Measurements from ENCODE around the gene RPS8. TPM values are rescaled to one million over a fixed set of nuclear protein-coding genes. Genes with fewer than 3 reads are reported as not detected.
"Not testable (repeated sequence)": the region's sequence is repeated elsewhere in the genome, so short reads cannot be mapped to it uniquely, and the experiment has no call there.

Gene RPS8
- total RNA-seq, 2 donors from 2014 or later = 2,014 to 2,050 TPM

DNA sequence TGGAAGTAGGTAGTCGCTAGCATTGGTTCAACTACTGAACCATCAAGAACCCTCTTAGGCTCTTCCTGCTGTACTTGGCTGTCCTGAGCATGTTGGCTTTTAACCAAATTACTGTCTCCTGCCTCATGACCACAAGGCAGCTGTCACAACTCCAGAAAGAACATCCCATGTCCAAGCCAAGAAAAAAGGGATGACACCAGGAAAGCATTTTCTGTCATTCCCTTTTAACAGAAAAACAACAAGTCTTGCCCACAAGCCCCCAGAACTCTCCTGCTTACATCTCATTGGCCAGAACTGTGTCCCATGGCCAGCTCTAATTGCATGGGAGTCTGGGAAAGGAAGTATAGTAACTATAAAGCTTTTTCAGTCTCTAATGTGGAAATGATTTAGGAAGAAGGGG lies 42.0 kb upstream of the RPS8 start:
- no peaks in the 10 kb centered on the region for H3K27me3 ChIP-seq (ENCODE audit: control insufficient read depth, insufficient read depth, low read length, poor library complexity, severe bottlenecking)
- no peaks in the 10 kb centered on the region for H3K4me1 ChIP-seq (ENCODE audit: control insufficient read depth, insufficient read depth, low read length)
- H3K9ac ChIP-seq (ENCODE audit: extremely low read depth, low read length, poor library complexity, severe bottlenecking) = no peak overlapping the region
- Mint-ChIP-seq H3K4me3 (no peak overlapping the region), H3K36me3 (ENCODE audit: low read depth) (no peaks in the 10 kb centered on the region), H3K4me1 (no peaks in the 10 kb centered on the region), H3K9me3 (peaks cover 1% of the 10 kb centered on the region), H3K27me3 (ENCODE audit: insufficient read depth) (peaks cover 2% of the 10 kb centered on the region), H3K27ac (no peak overlapping the region)
- TF ChIP-seq, protein P1, sequence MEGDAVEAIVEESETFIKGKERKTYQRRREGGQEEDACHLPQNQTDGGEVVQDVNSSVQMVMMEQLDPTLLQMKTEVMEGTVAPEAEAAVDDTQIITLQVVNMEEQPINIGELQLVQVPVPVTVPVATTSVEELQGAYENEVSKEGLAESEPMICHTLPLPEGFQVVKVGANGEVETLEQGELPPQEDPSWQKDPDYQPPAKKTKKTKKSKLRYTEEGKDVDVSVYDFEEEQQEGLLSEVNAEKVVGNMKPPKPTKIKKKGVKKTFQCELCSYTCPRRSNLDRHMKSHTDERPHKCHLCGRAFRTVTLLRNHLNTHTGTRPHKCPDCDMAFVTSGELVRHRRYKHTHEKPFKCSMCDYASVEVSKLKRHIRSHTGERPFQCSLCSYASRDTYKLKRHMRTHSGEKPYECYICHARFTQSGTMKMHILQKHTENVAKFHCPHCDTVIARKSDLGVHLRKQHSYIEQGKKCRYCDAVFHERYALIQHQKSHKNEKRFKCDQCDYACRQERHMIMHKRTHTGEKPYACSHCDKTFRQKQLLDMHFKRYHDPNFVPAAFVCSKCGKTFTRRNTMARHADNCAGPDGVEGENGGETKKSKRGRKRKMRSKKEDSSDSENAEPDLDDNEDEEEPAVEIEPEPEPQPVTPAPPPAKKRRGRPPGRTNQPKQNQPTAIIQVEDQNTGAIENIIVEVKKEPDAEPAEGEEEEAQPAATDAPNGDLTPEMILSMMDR (conservative IDR thresholded peaks at IDR 0.05) = no peak
- no peak overlapping the region for H3K4me3 ChIP-seq (ENCODE audit: low read length)
- no peaks in the 10 kb centered on the region for H3K9me3 ChIP-seq (ENCODE audit: control insufficient read depth, low read length)
- DNase-seq = peak; percentile 39
- WGBS, 2 experiments (ENCODE audit: insufficient coverage in 1 of 2, insufficient read length in 1 of 2) = 100% methylated on average over 1 of the region's 1 CpG; no CpG with 5 or more reads in 1 of the 2 experiments
- no peaks in the 10 kb centered on the region for H3K36me3 ChIP-seq (ENCODE audit: control insufficient read depth, insufficient read depth, low read length)
- no peak overlapping the region for H3K27ac ChIP-seq (ENCODE audit: low read depth, low read length)

DNA sequence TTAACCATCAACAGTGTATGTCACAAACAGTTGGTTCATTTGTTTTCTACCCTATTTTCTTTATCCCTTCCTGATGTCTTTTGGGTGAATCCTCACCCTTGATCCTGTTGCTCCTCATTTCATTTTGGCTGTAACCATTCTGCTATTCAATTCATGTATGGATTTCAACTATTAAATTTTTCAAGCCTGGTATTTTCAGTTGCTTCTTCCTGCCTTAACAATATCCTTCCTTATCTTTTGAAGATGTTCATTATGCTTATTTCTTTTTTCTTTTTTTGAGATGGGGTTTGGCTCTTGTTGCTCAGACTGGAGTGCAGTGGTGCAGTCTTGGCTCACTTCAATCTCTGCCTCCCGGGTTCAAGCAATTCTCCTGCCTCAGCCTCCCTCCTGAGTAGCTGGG lies 41.6 kb upstream of the RPS8 start:
- Mint-ChIP-seq H3K27ac (no peak overlapping the region), H3K4me1 (no peaks in the 10 kb centered on the region), H3K36me3 (ENCODE audit: low read depth) (no peaks in the 10 kb centered on the region), H3K9me3 (peaks cover 1% of the 10 kb centered on the region), H3K27me3 (ENCODE audit: insufficient read depth) (peaks cover 2% of the 10 kb centered on the region), H3K4me3 (no peak overlapping the region)
- DNase-seq = no peak
- Histone ChIP-seq H3K9me3 (ENCODE audit: control insufficient read depth, low read length) (no peaks in the 10 kb centered on the region), H3K9ac (ENCODE audit: extremely low read depth, low read length, poor library complexity, severe bottlenecking) (no peak overlapping the region), H3K27me3 (ENCODE audit: control insufficient read depth, insufficient read depth, low read length, poor library complexity, severe bottlenecking) (no peaks in the 10 kb centered on the region), H3K4me3 (ENCODE audit: low read length) (no peak overlapping the region), H3K27ac (ENCODE audit: low read depth, low read length) (no peak overlapping the region), H3K36me3 (ENCODE audit: control insufficient read depth, insufficient read depth, low read length) (no peaks in the 10 kb centered on the region), H3K4me1 (ENCODE audit: control insufficient read depth, insufficient read depth, low read length) (no peaks in the 10 kb centered on the region)
- 91% methylated on average over 1 of the region's 1 CpG; no CpG with 5 or more reads in 1 of the 2 experiments for WGBS, 2 experiments (ENCODE audit: insufficient coverage in 1 of 2, insufficient read length in 1 of 2)
- TF ChIP-seq, protein P1 (conservative IDR thresholded peaks at IDR 0.05) = no peak

DNA sequence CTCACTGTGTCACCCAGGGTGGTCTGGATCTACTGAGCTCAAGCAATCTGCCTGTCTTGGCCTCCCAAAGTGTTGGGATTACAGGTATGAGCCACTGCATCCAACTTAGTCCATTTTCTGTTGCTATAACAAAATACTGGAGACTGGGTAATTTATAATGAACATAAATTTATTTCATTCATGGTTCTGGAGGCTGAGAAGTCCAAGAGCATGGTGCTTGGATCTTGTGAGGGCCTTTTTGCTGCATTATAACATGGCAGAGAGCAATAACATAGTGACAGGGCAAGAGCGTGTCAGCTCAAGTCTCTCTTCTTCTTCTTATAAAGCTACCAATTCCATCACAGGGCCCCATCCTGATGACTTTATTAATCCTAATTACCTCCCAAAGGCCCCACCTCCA lies 39.3 kb upstream of the RPS8 start:
- no peak overlapping the region for H3K9ac ChIP-seq (ENCODE audit: extremely low read depth, low read length, poor library complexity, severe bottlenecking)
- H3K4me3 Mint-ChIP-seq = no peak overlapping the region
- H3K27ac ChIP-seq (ENCODE audit: low read depth, low read length) = no peak overlapping the region
- H3K4me3 ChIP-seq (ENCODE audit: low read length) = no peak overlapping the region
- H3K4me1 ChIP-seq (ENCODE audit: control insufficient read depth, insufficient read depth, low read length) = no peaks in the 10 kb centered on the region
- no peaks in the 10 kb centered on the region for H3K9me3 ChIP-seq (ENCODE audit: control insufficient read depth, low read length)
- peaks cover 7% of the 10 kb centered on the region for H3K9me3 Mint-ChIP-seq
- DNase-seq = no peak
- TF ChIP-seq, protein P1 (conservative IDR thresholded peaks at IDR 0.05) = no peak
- no peaks in the 10 kb centered on the region for H3K27me3 ChIP-seq (ENCODE audit: control insufficient read depth, insufficient read depth, low read length, poor library complexity, severe bottlenecking)
- H3K27me3 Mint-ChIP-seq (ENCODE audit: insufficient read depth) = peaks cover 2% of the 10 kb centered on the region
- no peaks in the 10 kb centered on the region for H3K36me3 ChIP-seq (ENCODE audit: control insufficient read depth, insufficient read depth, low read length)
- peaks cover 6% of the 10 kb centered on the region for H3K36me3 Mint-ChIP-seq (ENCODE audit: low read depth)
- WGBS, 2 experiments (ENCODE audit: insufficient coverage in 1 of 2, insufficient read length in 1 of 2) = 100% methylated on average over 1 of the region's 1 CpG; no CpG with 5 or more reads in 1 of the 2 experiments
- peaks cover 3% of the 10 kb centered on the region for H3K4me1 Mint-ChIP-seq
- no peak overlapping the region for H3K27ac Mint-ChIP-seq

DNA sequence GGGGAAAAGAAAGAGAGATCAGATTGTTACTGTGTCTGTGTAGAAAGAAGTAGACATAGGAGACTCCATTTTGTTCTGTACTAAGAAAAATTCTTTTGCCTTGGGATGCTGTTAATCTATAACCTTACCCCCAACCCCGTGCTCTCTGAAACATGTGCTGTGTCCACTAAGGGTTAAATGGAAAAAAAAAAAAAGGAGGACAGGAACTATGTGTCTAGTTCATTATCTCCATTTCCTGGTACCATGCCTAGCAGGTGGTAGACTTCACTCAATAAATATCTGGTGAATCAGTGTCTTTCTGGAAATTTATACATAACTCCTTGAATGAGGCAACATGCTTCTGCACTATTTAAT lies 36.4 kb upstream of the RPS8 start:
- H3K27ac ChIP-seq (ENCODE audit: low read depth, low read length) = peak overlapping the region; percentile 1

More for the DNA sequence above, 36.4 kb upstream of the RPS8 start:
- peak overlapping the region; percentile 100 for H3K4me3 ChIP-seq (ENCODE audit: low read length)
- peaks cover 20% of the 10 kb centered on the region for H3K36me3 Mint-ChIP-seq (ENCODE audit: low read depth)
- H3K9ac ChIP-seq (ENCODE audit: extremely low read depth, low read length, poor library complexity, severe bottlenecking) = peak overlapping the region; percentile 12
- H3K27me3 ChIP-seq (ENCODE audit: control insufficient read depth, insufficient read depth, low read length, poor library complexity, severe bottlenecking); H3K9me3 Mint-ChIP-seq; H3K4me1 Mint-ChIP-seq; H3K27me3 Mint-ChIP-seq (ENCODE audit: insufficient read depth); H3K4me1 ChIP-seq (ENCODE audit: control insufficient read depth, insufficient read depth, low read length); H3K9me3 ChIP-seq (ENCODE audit: control insufficient read depth, low read length); DNase-seq: not testable (repeated sequence)
- peaks cover 17% of the 10 kb centered on the region for H3K36me3 ChIP-seq (ENCODE audit: control insufficient read depth, insufficient read depth, low read length)
- peak overlapping the region; percentile 99 for H3K27ac Mint-ChIP-seq
- H3K4me3 Mint-ChIP-seq = peak overlapping the region; percentile 95
- 100% methylated on average over 1 of the region's 1 CpG; no CpG with 5 or more reads in 1 of the 2 experiments for WGBS, 2 experiments (ENCODE audit: insufficient coverage in 1 of 2, insufficient read length in 1 of 2)

Measured in endodermal cell (in vitro differentiated cells).